H1 (cell line): ENCODE measurements around the gene GLIPR2. TPM values are rescaled to one million over a fixed set of nuclear protein-coding genes. Genes with fewer than 3 reads are reported as not detected.

Experiments
- ATF2 ChIP-seq: IDR thresholded peaks from 2 replicates; pipeline ENCODE4 v1.6.1; 2012; ENCODE audit warnings: low read length, inconsistent platforms
- CEBPB ChIP-seq: IDR thresholded peaks from 2 replicates; pipeline ENCODE4 v1.6.1; 2012; ENCODE audit warnings: low read depth, low read length
- CHD7 ChIP-seq: fragments of 300-600 bp; sonication (generic); IDR thresholded peaks from 2 replicates; pipeline ENCODE4 v1.7.1; 2012; ENCODE audit warnings: low read length, moderate library complexity, mild to moderate bottlenecking, inconsistent platforms; ENCODE audit not compliant: insufficient replicate concordance
- EP300 ChIP-seq, 2 experiments: IDR thresholded peaks; 1 replicate in 1 of 2; 2 replicates in 1 of 2; pipeline ENCODE4 v1.6.1; 2011 to 2012; ENCODE audit warnings: low read depth in 2 of 2, low read length in 2 of 2, mild to moderate bottlenecking in 2 of 2, borderline replicate concordance in 1 of 2, inconsistent platforms in 1 of 2, moderate library complexity in 1 of 2
- EZH2 ChIP-seq: fragments of 200-600 bp; sonication (generic); IDR thresholded peaks from 2 replicates; pipeline ENCODE4 v1.7.1; 2012; ENCODE audit warnings: low read depth, mild to moderate bottlenecking, moderate library complexity, low read length, inconsistent platforms; ENCODE audit not compliant: severe bottlenecking
- MAFK ChIP-seq: IDR thresholded peaks from 2 replicates; pipeline ENCODE4 v1.6.1; 2012; ENCODE audit warnings: low read depth, mild to moderate bottlenecking, improper control_type of control experiment, low read length
- MAX ChIP-seq: IDR thresholded peaks from 2 replicates; pipeline ENCODE4 v1.6.1; 2012; ENCODE audit warnings: inconsistent platforms
- SP2 ChIP-seq: IDR thresholded peaks from 2 replicates; pipeline ENCODE4 v1.6.1; 2012; ENCODE audit warnings: mild to moderate bottlenecking, low read length, inconsistent platforms
- TBP ChIP-seq: IDR thresholded peaks from 2 replicates; pipeline ENCODE4 v1.6.1; 2011; ENCODE audit warnings: low read depth, low read length, improper control_type of control experiment
- polyA plus RNA-seq, 7 experiments: library from polyadenylated mRNA; depleted of rRNA in 3 of 7; stranded (reverse) in 5 of 7; unstranded in 2 of 7; fragments of >200 nt in 5 of 7; fragments of 200-250 nt in 2 of 7; gene quantifications; 1 replicate in 5 of 7; 2 replicates in 1 of 7; 4 replicates in 1 of 7; pipeline versions ENCODE4 v1.2.1 to v1.2.3, GENCODE V29; 2011 to 2013; ENCODE audit warnings: missing spikeins in 2 of 7, mixed read lengths in 2 of 7
- total RNA-seq: library from RNA; stranded (reverse); fragmentation: NEBNext Ultra II Directional; extraction: Animal tissue kit (Norgen Biotek cat#: 25700); gene quantifications from 2 replicates; pipeline ENCODE4 v1.2.1, GENCODE V29; 2021

GLIPR2 gene
- total and polyA plus RNA-seq, 2 of the 8 experiments (the other 6 are each of a cell fraction or from before 2014, with no cell fraction given), result 7.9 to 12.0 TPM

- TF ChIP-seq CHD7 (no peak), EZH2 (no peak), MAX (no peak), MAFK (no peak), TBP (no peak), SP2 (no peak), CEBPB (no peak), EP300 (IDR thresholded peaks at IDR 0.05; ENCODE audit: borderline replicate concordance in 1 of 2, low read depth in 2 of 2, low read length in 2 of 2) (no peak), ATF2 (no peak)
These were observed 25.7 kb downstream of the GLIPR2 start (continued) for GRCh38 chr9:36162211-36162738.
